Stimulated activated naive CD4-positive, alpha-beta T cell (primary cell): ENCODE measurements around the gene NTSR1.
A peak's percentile ranks its signal among the peaks of the same experiment; 100 is the strongest.

Source experiments
- DNase-seq, 6 experiments: peaks; one replicate each; lab custom pipeline; 2025; lab: John Stamatoyannopoulos, UW

NTSR1 gene

DNA sequence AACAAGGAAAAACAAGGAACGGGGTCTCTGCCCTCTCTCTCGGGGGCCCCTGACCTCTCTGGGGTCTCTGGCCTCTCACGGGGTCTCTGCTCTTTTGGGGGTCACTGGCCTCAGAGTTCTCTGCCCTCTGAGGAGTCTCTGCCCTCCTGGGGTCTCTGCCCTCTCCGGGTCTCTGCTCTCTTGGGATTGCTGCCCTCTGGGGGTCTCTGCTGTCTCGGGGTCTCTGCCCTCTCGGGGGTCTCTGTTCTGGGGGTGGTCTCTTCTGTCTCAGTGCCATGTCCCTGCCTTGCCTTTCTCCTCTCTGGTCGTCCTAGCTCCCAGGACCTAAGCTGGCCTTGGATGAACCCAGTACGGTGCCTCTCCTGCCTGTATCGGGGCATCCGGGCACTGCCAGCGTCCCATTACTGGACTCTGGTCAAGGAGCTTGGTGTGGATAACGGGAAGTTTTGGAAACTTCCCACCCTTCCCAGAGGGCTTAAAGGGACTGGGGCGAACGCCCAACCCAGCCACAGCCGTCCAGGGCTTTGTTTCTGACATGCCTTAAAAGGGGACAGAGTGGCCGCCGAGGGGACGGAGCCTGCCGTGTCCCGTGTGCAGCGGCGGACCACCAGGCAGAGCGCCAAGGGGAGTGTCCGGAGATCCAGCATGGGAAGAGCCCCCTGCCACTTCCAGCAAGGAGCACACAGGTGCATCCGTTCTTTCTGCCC is 62.9 kb downstream of the NTSR1 start:
- no peak for DNase-seq

DNA sequence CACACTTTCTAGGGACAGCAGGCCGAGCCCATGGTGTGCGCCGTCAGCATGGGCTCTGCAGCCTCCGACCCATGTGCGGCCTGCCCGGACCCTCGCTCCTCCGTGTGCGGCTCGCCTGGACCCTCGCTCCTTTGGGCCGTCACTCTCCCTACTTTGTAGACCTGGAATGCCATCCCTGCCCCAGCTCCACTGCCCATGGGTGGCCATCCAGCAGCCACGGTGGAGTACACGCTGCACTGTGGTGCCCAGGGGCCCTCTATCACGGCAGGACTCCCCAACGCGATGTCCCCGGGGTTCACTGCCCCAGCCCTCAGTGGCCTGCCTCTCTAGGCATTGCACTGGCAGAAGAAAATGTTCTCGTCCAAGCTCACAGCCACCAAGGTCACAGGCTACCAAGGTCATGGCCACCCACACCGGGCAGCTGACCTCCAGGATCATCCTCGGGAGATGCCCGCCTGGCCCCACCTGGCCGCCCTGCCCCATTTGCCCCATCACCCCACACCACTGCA is 63.5 kb downstream of the NTSR1 start:
- no peak for DNase-seq

DNA sequence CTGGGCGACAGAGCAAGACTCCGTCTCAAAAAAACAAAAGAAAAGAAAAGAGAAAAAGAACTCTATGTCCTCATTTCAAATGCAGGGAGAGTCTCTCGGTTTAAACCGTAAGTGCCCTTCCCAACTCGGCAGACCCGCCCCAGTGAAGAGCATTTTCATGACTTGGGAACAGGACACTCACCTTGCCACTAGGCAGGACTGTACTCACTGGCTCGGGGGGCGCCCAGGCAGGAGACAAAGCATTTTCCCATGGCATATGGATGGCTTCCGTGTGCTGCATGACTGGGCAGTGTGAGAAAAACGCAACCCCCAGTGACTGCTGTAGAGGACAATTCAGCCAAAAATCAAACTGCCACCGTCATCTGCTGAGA is 64.0 kb downstream of the NTSR1 start:
- no peak for DNase-seq

DNA sequence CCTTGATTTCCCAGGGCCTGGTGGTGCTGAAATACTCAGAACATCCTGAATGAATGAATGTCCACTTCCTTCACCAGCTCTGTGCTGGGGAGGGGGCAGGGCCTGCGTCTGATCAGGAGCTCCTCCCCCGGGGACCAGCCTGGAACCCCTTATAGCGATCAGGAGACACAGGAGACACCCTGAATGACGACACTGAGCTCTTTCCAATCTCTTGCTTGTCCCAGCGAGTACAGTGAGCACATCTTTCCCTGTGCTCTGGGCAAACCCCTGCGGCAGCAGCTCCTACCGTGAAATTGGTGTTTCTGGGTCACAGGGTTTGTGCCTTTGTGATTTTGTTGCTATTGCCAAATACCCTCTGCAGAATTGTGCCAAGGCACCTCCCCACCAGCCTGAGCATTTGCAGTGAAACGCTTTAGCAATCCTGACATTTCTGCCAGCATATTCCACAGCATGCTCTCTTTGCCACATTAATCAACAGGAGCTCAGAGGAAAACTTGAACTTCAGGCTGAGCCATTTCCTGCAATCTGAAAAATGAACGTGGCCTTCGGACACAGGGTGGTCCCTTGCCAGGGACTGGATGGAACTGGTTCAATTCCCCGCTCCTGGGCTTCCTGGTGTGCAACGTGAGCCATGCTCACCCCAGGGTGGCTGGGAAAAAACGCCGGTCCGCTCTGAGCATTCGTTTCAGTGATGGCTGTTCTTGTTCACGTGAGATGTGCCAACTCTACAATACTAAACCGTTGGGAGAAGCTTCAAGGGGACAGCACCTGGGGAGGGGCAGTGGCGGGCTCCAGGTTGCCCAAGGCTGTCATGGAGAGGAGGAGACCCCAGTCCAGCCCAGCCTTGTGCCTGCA is 64.6 kb downstream of the NTSR1 start:
- DNase-seq: no peak

DNA sequence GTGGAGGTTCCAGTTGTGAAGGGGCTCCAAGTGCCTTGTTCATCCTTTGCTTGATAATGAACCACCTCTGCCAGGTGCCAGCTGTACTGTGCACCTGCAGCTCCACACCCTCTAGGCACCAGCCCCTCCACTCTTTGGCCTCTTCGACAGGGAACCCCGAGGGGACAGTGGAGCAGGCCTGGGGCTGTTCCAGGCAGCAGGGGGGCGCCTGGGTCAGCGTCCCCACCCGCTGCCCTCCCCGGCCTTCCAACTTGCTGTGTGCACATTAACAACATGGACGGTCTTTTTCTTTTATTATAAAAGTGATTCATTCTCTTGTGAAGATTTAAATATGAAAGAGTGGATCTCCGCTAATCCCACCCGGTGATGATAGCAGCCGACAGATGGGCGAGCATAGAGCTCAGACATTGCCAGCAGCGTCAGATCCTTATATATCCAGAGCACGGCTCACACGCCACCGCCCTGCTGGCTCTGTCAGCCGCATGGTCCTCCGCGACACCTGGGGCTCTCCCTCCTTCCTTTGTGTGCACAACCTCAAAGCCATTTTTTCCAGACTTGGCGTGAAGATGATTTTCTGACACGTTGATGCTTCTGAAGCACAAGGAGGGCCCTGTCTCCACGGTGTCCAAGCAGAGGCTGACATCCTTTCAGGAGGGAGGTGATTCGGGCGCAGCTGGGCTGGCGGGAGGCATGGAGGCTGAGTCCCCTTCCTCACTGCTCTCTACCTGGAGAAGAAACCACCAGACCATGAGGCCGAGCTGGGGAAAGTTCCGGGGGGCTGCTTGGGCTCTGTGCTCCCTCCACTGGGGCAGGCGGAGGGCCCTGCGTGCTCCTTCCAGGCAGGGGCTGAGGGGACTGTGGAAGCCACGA is 65.4 kb downstream of the NTSR1 start:
- DNase-seq: no peak

DNA sequence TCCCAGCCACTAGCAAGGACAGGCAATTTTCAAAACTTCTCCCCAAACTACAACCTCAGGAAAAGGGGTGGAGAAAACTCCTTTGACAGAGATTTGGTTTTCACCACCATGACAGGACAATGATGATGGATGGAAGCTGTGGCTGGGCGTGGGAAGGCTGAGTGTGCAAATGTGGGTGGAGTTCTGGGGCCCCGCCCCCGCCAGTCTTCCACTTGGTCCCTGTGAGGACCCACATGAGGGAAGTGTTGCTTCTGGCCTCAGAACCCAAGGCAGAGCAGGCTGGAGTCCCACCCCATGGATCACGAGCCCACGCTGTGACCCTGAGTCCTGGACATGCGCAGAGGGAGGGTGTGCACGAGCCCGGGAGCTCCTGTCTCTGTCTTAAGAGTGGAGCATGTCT is 66.1 kb downstream of the NTSR1 start:
- DNase-seq: no peak

DNA sequence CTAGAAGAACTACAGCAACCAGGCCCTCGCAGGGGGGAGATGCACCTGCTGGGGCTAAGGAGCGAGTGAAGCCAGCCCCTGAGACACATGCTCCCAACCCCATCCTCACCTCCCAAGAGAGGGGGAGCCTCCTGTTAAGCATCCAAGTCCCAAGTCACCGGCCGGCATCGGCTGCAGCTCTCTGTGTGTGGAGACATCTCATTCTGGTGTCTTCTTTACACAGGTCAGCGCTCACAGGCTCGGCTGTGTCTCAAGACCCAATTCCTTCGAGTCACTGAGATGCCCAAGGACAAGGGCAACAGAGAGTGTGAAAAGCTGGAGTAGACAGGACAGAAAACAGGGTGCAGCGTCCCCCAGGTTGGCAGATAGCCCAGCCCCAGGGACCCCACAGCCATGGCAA is 66.6 kb downstream of the NTSR1 start:
- DNase-seq: no peak

DNA sequence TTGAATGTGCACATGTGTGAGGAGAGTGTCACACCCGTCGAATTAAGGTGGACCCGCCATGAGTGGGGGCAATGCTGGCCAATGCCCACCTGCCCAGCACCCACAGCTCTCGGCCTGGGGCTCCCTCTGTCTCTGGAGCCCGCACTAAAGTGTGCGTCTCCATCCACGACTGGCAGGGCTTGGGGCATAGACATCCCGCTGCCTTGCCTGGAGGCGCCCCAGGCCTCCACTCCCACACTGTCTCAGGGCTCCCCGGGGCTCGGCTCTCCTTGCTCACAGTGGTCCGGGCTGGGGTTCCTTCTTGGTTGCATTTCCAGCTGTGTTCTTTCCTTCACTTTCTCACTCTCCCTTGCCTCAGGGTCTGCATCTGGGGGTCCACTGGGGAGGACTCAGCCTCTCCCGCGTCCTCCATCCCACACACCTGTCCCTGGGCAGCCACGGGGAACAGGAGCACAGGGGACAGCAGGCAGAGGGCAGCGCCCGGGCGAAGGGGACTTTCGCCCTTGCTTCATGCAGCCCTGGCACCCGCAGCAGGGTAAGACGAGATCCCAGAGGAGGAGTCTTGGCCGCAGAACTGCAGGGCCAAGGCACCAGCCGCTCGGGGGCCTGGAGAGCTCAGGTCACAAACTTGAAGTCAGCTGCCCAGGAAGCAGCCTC is 67.5 kb downstream of the NTSR1 start:
- no peak for DNase-seq

DNA sequence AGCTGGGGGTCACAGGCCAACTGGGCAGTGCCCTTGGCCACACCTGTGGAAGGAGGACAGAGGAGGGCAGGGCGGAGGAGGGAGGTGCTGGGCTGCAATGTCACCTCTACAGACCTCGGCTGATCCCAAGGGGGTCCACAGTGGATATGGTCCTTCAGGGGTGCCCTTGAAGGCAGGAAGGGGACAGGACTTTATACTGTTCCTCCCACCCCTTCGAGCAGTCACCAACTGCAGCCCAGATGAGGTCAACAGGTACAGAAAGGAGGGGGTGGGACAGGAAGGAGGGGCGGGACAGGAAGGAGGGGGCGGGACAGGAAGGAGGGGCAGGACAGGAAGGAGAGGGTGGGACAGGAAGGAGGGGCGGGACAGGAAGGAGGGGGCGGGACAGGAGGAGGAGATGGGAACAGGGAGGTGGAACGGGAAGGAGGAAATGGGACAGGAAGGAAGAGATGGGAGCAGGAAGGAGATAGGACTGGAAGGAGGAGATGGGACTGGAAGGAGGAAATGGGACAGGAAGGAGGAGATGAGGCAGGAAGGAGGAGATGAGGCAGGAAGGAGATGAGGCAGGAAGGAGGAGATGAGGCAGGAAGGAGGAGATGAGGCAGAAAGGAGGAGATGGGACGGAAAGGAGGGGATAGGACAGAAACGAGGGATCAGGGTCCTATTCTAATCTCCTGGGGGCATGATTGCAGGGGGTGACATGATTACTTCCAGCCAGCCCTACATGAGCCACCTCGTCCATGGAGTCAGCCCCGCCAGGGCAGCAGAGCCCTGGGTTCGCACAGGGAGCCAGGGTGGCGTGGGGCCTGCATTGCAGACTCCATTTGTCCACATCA is 68.3 kb downstream of the NTSR1 start:
- DNase-seq: peak; percentile 17 to 80 (median 64)

DNA sequence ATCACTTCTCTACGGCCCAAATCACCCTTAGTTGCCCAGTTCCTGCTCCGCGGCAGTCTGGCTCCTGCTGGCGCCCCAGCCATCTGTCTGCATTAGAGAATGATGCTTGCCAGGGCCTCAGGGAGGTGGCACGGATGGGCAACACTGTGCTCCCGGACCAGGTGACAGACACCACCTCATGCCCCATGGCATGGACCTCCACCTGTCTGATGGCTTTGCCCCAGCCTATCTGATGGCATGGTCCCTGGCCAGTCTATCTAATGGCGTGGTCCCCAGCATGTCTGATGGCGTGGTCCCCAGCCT is 68.8 kb downstream of the NTSR1 start:
- DNase-seq: no peak

DNA sequence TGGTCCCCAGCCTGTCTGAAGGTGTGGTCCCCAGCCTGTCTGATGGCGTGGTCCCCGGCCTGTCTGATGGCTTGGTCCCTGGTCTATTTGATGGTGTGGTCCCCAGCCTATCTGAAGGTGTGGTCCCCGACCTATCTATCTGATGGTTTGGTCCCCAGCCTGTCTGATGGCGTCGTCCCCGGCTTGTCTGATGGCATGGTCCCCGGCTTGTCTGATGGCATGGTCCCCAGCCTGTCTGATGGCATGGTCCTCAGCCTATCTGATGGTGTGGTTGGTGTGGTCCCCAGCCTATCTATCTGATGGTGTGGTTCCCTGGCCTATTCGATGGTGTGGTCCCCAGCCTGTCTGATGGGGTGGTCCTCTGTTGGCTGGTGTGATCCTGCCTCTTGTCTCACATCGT is 69.4 kb downstream of the NTSR1 start:
- no peak for DNase-seq

DNA sequence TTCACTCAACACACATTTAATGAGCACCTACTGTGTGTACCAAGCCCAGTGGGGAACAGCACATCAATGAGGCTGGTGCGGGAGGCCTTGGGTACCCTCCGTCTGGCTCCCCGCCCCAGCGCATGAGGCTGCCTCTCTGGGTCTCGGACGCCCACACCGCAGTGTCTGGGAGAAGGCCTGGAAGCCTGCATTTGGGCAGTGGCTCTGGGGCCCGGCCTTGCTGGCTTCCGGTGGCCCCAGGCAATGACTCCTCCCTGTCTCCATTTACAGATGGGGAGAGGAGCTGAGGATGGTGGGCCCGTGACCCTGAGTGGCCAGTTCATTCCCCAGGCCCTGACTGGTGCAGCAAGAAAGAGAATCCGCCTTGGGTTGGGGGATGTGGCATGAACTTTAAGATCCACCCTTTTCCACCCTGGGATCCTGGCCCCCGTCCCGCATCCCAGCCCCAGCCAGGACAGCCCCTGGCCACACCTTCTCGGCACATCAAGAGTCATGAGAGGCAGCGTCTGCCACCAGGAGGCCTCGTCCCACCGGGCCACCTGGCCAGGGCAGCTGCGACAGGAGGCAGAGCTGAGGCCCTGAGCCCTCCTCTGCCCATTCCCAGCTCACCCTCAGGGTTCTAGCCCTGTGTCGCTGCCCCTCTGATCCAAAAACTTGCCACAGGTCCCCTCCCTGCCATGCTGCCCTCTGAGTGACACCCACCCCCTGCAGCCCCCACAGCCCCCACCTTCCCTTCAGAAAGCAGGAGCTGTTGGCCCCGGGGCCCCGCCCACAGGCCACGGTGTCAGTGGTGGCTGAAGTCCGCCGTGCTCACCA is 70.2 kb downstream of the NTSR1 start:
- no peak for DNase-seq

DNA sequence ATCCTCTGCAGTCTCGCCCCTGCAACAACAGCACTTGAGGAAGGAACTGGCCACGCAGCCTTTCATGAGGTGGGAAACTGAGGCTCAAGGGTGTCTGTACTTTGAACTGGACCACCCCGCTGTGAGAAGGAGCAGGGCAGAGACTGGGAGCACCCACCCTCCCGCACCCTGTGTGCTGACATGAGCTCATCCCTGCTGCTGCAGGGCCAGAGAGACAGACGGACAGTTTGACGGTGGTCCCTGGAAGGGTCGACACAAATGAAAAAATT is 70.7 kb downstream of the NTSR1 start:
- DNase-seq: no peak

DNA sequence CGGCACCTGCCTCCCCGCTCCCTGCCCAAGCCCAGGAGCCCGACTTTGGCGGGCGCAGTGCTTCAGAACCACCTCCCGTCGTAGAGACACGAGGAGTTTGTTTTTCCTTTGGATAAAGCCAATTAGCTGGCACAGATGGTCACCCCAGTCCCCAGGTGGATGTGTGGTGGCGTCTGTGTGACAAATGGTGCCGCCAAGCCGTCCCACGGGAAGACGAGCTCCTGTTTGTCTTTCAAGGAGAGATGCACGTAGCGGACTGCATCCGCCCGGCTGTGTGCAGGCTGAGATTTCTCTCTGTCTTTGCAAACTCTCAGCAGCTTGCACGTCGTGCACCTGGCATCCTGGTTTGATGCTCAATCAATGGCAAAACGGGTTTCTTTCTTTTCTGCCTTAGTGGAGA is 71.6 kb downstream of the NTSR1 start:
- DNase-seq: no peak

DNA sequence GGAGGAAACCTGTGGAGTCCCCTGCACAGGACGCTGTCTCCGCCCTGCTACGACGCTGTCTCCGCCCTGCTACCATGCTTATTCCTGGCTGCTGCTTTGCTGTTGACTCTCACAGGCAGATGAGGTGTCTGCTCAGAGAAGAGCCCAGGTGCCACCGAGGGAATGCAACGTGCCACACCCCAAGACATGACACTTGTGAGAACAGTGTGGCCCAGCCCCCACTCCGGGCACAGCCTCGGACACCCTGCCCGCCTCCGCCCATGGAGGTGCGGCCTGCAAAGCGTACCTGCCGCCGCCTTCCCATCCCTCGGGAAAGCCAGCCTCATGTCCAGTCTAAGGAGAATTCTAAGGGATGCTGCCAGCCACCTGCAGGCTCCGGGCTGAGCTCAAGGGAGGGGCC is 72.1 kb downstream of the NTSR1 start:
- no peak for DNase-seq

DNA sequence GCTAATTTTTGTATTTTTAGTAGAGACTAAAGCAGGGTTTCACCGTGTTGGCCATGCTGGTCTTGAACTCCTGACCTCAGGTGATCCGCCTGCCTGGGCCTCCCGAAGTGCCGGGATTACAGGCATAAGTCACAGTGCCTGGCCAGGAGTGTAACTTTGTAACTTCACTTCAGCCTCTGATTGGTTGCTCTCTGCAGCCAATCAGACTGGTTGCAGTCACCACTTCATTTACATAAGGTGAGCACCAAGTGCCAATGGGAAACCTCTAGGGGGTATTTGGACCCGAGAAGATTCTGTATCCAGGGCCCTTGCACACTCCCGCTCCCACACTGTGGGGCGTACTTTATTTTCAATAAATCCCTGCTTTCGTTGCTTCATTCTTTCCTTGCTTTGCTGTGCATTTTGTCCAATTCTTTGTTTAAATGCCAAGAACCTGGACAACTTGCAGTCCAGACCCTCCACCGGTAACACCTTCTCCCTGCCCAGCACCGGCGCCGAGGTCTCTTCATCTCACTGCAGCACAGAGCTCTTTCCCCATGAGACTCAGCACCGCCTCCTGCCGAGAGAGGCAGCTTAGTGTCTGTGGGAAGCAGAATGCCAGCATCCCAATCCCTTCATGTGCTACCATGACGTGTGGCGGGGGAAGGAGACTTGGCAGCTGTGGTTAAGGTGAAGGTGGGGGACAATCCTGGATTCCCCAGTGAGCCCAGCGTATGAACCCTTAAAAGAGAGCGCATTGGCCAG is 73.7 kb downstream of the NTSR1 start:
- no peak for DNase-seq

DNA sequence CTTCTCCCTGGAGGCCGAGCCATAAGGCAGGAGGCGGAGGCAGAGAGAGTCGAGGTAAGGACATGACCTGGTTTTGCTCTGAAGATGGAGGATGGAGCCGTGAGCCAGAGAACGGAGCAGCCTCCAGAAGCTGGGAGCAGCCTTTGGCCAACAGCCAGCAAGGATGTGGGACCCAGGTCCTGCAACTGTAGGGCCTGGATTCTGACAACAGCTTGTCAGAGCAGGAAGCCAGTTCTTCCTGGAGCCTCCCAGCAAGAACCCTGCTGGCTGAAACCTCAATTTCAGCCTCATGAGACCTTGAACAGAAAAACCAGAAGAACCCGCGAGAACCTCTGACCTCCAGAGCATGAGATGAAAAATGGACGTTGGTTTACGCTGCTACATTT is 74.2 kb downstream of the NTSR1 start:
- no peak for DNase-seq

DNA sequence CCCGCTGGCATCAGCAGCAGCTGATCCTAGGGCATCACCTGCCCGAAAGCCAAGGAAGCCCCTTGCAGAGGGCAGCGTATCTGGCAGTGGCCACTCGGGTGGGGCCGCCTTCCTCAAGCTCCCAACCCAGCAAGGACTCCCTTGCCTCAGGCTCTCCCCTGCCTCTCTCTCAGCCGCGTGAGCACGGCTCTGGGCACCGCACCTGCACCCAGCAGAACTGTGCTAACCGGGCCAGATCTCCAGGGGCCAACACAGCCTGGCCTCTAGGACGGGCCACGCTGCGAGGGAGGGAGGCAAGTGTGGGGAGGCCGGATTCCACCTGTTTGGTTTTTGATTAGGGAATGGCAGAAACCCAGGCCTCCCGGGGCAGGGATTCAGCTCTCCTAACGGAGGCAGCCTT is 75.9 kb downstream of the NTSR1 start:
- no peak for DNase-seq

DNA sequence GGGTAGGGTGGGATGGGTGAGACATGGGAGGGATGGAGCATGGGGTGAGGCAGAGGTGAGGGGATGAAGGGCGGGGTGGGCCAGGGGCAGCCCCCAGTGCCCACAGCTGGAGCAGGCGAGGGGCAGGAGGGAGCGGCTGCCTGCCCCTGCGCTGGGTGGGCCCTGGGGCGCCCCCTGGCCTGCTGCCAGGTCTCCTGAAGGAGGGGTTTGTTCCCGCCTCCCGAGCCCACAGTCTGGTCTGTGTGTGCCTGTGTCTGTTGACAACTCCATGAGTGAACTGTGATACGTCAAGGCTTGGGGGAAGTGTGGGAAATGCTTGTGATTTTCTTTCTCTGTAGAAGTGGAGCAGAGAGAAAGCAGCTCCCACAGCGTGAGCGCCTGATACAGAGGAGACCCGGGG is 76.8 kb downstream of the NTSR1 start:
- DNase-seq: no peak

DNA sequence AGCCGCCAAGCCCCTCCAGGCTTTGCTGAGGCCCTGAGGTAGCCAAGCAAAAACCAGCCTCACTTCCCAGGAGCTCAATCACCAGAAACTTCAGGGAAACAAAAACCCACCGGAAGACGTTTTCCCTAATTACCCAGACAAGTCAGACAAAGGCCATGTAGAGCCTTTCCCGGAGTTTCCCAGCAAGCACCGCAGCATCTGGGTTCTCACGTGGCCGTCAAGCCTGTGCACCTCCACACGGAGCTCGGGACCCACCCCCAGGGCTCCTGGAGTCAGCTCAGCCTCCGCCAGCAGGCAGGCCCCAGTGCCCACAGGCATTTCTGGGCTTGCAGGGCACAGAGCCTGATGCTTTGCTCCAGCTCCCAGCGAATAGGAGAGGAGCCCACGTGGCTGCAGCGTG is 77.5 kb downstream of the NTSR1 start:
- no peak for DNase-seq
